Activated CD4-positive, alpha-beta T cell treated with anti-CD3 and anti-CD28 coated beads, Interleukin-2, amount 50 U/mL, for 24 hours (primary cell): ENCODE results near the gene TLE5.
"Not testable (repeated sequence)": the region's sequence is repeated elsewhere in the genome, so short reads cannot be mapped to it uniquely, and the experiment has no call there.

Experiments used
- DNase-seq, 2 donors: peaks; one replicate each; pipeline ENCODE4 v3.0.0-alpha.2; 2020; ENCODE audit warnings: low read depth in 1 of 2, low spot score in 1 of 2

Gene TLE5

GRCh38 chr19:3027981-3028304, 34.4 kb downstream of the TLE5 start:
- DNase-seq, result no peak

- no peak for DNase-seq
These were observed 35.0 kb downstream of the TLE5 start for GRCh38 chr19:3027292-3027691.

- no peak for DNase-seq
These were observed 35.5 kb downstream of the TLE5 start for GRCh38 chr19:3026768-3027167.

- no peak for DNase-seq
These were observed 36.8 kb downstream of the TLE5 start for GRCh38 chr19:3025549-3025886.

GRCh38 chr19:3024870-3025548, 37.3 kb downstream of the TLE5 start:
- DNase-seq, result no peak

- peak in 1 of 2 donors; percentile 25 for DNase-seq
These were observed 37.8 kb downstream of the TLE5 start for GRCh38 chr19:3024509-3024869.

GRCh38 chr19:3020321-3020960, 41.9 kb downstream of the TLE5 start:
- no peak for DNase-seq

GRCh38 chr19:3019211-3019854, 43.0 kb downstream of the TLE5 start:
- DNase-seq, result no peak

- DNase-seq, result no peak
These were observed 44.4 kb downstream of the TLE5 start for GRCh38 chr19:3017923-3018322.

GRCh38 chr19:3015126-3016057, 46.9 kb downstream of the TLE5 start:
- no peak for DNase-seq

- no peak for DNase-seq
These were observed 48.2 kb downstream of the TLE5 start for GRCh38 chr19:3014135-3014534.

GRCh38 chr19:3013263-3013725, 49.0 kb downstream of the TLE5 start:
- no peak for DNase-seq

GRCh38 chr19:3012621-3013262, 49.6 kb downstream of the TLE5 start:
- DNase-seq, result no peak

- DNase-seq, result not testable (repeated sequence)
These were observed 50.2 kb downstream of the TLE5 start for GRCh38 chr19:3012059-3012458.

- DNase-seq, result no peak
These were observed 51.4 kb downstream of the TLE5 start for GRCh38 chr19:3010871-3011270.

GRCh38 chr19:3008994-3009393, 53.3 kb downstream of the TLE5 start:
- no peak for DNase-seq

GRCh38 chr19:3007975-3008374, 54.3 kb downstream of the TLE5 start:
- no peak for DNase-seq

- no peak for DNase-seq
These were observed 56.1 kb downstream of the TLE5 start for GRCh38 chr19:3006075-3006767.

GRCh38 chr19:3005345-3005744, 57.0 kb downstream of the TLE5 start:
- no peak for DNase-seq

GRCh38 chr19:3004522-3004921, 57.8 kb downstream of the TLE5 start:
- no peak for DNase-seq

- DNase-seq, result no peak
These were observed 59.2 kb downstream of the TLE5 start for GRCh38 chr19:3003046-3003445.
